DMS 273 treated with DMSO at 0.1 percent for 48 hours (cell line): ENCODE measurements around the gene VAV2.

ENCODE experiments used
- DNase-seq: peaks from one replicate; lab custom pipeline; 2025; lab: John Stamatoyannopoulos, UW

VAV2 gene

GRCh38 chr9:133889584-133890301 is 102.4 kb downstream of the VAV2 start:
- no peak for DNase-seq

- DNase-seq, result no peak
These were observed 103.2 kb downstream of the VAV2 start for GRCh38 chr9:133888809-133889491.

DNA sequence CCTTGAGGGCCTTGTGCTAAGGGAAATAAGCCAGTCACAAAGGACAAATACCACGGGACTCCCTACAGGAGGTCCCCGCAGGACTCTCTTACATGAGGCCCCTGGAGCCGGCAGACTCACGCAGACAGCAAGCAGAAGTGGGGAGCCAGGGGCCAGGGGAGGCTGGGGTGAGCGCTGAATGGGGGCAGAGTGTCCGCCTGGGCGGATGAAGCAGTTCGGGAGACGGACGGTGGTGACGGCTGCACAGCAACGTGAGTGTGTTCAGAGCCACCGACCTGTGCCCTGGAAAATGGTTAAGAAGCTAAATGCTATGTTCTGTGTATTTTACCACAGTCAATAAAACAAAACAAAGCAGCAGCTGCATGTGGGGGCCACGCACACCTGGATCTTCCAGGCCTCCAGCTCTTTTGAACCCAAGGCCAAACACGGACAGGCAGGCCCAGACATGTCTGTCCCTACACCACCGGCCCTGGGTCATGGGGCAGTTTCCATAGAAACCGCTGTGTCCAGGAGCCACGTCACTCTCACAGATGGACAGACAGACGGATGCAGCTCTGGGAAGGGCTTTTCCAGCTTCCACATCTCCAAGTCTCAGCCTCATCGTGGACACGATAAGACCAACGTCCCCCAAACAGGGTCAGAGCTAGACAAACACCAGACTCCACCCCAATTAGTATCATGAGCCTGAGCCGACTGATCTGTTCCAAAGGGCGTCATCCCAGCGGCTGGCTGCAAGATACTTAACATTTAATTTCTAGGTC is 103.9 kb downstream of the VAV2 start:
- DNase-seq, result no peak

DNA sequence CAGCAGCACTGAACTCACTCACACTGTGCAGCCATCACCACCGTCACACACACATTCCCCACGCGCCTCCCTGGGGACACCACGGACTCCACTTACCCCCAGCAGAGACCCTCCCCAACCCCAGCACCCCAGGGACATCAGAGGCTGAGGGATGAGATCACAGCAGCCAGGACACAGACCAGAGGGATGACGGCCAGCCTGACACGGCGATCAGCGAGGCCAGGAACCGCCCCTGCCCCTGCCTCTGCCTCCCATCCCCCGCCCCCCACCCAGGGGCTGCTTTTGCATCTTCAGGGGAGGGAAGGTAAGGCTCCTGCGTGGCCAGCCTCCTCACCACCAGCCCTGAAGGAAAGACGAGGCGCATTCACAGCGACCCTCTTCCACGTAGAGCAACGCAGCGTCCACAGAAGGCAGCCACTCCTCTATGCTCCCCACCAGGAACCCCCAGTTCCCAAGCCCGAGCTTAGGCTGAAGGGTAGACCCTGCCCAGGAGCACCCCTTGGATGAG is 104.5 kb downstream of the VAV2 start:
- no peak for DNase-seq

DNA sequence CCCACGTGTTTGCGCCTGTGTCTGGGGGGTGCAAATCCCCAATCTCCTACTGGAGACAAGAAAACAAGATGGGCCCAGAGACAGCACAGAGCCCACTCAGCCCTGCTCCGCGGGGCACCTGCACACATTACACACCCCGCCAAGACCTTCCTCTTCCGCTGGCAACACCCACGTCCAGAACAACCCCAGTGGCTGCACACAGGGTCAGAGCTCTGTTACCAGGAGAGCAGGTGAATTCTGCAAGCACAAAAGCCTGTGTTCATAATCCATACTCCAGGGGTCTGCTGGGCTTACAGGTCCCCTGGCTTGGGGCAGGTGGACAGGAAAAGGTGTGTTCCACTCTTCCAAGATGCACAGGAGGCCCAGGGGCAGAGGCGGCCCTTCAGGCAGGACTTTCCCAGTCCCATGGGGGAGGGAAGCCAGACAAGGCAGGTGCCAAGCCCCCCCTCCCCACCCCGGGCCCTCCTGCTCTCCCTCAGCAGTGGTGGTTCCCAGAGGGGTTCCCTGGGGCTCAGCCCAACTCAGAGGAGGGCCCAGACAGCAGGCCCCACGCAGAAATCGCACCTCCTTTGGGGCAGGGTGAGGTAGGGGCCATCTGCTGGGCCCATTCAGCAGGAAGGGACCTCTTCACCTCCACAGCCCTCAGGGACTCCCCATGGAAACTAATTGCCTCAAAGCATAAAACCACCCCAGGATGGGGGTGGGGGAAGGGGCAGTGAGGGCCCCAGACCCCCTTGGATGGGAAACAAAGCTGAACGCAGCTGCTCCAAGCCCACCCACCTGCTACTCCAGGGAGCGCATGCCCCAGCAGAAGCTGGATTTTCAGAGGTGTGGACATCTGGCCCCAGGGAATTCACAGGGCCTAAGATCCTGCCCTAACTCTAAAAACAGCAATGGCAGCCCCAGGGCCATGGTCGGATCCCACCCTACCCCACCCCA is 105.3 kb downstream of the VAV2 start:
- no peak for DNase-seq

GRCh38 chr9:133884907-133885744 is 107.0 kb downstream of the VAV2 start:
- DNase-seq, result no peak

- no peak for DNase-seq
These were observed 109.0 kb downstream of the VAV2 start for GRCh38 chr9:133882849-133883755.

DNA sequence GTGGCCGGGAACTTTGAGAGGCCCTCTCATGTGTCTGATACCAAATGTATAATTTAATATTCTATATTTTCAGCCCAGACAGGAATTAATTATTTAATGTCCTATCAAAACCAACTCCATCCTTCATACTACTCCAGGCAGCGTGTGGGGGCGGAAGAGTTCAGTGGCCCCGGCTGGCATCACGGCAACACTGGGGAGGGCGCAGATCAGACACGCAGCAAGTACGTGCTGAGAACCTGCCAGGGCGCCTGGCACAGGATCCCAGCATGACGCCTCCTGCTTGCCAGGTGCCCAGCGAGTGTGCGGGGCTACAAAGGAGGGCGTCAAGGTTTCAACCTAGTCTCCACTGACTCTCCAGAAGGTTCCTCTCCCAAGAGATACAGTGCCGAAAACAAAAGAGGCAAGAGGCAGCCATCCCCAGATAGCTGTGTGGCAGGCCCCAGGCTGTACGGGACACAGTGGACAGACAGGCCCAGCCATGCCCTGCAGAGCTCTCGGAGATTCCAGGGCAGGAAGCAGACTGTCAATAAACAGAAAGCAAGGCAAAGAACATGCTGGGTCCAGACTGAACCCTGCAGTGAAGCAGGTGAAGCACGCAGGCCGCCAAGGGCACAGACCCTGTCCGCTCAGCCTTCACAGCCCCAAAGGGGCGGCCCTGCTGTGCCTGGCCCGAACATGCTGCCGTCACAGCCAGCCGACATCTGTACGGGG is 110.3 kb downstream of the VAV2 start:
- no peak for DNase-seq

GRCh38 chr9:133880851-133881661 is 111.1 kb downstream of the VAV2 start:
- no peak for DNase-seq

DNA sequence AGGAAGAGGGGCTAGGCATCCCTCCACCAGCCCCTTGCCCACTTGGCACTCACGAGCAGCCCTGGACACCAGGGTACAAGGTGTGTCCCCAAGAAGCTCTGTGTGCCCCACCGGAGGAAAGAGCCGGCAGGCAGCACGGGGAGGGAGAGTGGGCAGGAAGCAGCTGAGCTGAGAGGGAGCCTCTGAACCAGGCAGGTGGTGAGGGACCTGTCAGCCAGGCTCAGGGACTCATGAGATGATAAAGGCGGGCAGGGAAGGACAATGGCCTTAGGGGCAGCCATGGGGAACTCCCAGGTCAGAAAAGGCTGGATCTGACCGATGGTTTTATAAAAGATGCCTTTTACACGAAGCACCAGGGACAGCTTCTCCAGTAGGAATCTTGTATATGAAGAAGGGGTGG is 112.0 kb downstream of the VAV2 start:
- DNase-seq, result no peak

DNA sequence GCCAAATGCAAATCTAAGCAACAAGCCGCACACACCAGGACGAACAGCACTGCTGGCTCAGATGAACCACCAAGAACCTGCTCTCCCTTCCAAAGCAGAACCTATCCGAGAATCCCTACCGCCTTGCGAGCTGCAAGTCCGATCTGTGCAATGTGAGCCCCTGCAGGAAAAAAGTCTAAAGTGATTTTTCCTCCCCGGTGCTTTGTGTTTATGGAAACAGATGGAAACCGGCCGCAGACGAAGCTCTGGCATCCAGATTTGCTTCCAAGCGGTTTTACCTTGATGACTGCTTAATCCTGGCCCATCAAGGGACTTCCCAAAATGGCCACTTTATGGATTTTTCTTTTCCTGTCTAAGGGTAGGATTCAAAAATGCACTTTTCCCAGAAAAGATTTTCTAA is 112.5 kb downstream of the VAV2 start:
- no peak for DNase-seq

DNA sequence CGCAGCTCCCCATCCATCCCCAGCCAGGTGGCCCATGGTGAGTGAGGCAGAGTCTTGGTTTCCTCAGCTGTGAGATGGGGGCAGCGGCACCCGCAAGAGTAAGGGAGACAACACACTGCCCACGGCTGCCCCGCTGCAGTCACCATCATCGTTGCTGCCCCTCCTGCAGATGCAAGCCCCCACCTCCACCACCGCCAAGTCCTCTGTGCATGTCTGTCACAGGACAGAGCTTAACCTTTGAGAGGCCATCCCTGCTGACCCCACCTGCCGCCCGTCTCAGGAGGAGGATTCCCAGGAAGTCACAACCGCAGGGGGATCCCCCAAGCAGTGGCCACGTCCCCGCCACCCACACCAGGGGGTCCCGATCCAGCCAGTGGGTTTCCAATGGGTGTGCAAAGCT is 113.7 kb downstream of the VAV2 start:
- no peak for DNase-seq

DNA sequence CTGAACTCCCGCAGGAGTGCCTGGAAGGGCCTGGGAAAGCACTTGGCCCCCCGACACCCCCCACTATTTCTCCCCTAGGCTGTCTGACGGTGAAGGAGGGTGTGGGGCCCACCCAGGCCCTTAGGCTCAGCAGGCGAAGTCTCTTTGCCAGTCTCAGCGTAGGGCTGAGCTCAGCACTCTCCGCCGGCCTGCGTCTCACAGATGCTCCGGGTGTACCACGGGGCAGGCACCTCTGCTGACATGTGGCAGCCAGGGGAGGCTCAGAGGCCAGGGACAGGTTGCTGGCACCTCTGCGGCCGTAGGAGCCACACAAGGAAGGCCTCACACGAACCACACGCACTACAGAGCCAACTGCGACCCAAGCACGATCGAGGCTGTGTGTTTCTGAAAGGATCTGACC is 114.2 kb downstream of the VAV2 start:
- no peak for DNase-seq

DNA sequence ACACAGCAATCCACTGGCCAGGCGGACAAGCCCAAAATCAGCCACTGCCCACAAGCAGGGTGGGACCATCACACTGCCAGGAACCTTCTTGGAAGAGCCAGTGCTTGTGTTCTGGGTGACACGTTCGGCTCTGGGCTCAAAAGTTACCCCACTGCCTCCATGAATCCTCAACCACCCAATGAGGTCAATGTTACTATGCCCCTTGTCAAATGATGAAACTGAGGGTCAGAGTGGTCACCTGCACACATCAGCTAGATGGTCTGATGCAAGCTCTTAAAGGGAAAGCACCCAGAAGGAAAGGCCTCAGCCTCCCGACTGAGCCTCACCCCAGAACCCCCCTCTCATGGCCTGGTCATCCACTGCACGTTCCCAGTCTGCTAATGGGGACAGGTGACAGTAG is 114.8 kb downstream of the VAV2 start:
- no peak for DNase-seq

DNA sequence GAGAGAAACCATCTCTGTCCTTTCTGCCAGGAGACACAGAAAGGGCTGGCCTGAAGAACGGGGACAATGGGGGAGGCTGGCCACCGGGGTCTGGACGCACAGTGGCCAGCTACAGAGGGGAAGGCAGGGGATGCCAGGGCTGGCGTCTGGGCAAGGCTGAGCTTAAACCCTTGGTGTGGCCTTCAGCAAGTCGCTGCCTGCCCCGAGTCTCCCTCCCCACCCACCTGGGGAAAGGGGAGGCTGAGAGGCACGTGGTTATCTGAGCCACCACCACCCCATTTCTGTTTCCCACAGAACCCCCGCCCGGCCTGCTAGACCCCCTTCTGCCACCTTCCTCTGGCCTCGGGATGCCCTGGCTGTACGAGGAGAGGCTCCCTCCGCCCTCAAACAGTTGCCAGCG is 115.3 kb downstream of the VAV2 start:
- peak; percentile 70 for DNase-seq

DNA sequence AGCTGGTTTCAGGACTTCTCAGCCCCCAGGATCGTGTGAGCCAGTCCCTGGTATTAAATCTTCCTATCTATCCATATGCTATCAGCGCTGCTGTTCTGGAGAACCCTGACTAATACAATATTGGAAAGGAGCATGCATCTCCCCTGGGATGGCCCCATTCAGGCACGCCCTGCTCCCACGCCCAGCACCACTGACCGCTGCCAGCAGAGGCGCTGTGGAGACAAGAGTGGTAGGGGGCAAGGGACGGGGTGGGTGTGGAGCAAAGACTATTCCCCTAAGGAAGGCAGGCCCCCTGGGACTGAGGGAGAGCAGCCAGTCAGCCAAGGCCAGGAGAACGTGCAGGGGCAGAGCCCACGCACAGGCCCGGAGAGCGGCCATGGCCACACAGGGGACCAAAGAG is 116.0 kb downstream of the VAV2 start:
- DNase-seq, result no peak

GRCh38 chr9:133875131-133875530 is 117.0 kb downstream of the VAV2 start:
- DNase-seq, result no peak

DNA sequence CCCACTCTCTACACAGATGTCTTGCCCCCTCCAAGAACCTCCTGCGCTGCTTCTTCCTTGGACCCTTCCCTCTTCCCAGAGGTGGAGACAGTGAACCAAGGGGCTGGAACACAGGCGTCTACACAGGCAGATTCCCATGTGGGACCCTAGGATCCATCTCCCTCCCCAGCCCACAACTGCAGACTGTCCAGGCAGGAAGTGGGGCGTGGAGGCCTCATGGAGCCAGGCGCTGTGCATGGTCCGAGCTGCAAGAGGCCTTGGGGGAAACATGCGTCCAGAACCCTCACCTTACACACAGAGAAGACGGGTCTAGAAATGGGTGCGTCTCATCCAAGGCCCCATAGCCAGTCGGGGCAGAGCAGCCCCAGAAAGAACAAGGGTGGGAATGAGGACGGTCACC is 117.5 kb downstream of the VAV2 start:
- no peak for DNase-seq
